ENCODE data around the gene CREB3.
A peak's percentile ranks its signal among the peaks of the same experiment; 100 is the strongest.

Gene CREB3

DNA sequence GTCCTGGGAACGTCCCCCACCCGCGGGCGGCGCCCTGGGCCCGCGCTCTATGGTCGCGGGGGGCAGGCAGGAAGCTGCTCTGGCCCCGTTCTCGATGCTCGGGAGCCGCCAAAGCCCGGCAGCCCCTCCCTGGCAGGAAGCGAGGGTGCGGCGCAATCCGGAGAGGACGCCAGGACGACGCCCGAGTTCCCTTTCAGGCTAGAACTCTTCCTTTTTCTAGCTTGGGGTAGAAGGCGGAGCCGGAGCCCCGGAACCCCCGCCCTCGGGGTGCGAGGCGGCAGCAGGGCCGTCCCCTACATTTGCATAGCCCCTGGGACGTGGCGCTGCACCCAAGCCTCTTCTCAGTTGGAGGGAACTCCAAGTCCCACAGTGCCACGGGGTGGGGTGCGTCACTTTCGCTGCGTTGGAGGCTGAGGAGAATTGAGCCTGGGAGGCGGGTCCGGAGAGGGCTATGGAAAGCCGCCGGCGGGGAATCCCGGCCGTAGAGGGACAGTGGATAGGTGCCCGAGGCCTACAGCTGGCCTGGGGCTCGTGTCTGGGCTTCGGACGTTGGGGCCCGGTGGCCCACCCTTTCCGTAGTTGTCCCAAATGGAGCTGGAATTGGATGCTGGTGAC lies at the start of gene CREB3, which contains the start of gene TLN1:
Gene CREB3, plus strand, starts transcription at position 482 of the 615 bp plus-strand sequence. Its CDS starts 107 bp downstream, at position 589.
Gene TLN1, minus strand, starts transcription at position 11 of the 615 bp plus-strand sequence. CDS start 6,501 bp downstream, outside the sequence.
- DNase-seq (ENCODE audit: low read depth) = peak; percentile 97
- TF ChIP-seq MYC (IDR thresholded peaks at IDR 0.05; ENCODE audit: low read depth, low read length) (peak; percentile 30; the same call in 1 of the 2 replicates), CTCF (IDR thresholded peaks at IDR 0.05; ENCODE audit: low read depth, low read length) (no peak), POLR2A (IDR thresholded peaks at IDR 0.05; ENCODE audit: extremely low read depth, insufficient read length) (peak; percentile 15)
- TF ChIP-seq, protein P1, sequence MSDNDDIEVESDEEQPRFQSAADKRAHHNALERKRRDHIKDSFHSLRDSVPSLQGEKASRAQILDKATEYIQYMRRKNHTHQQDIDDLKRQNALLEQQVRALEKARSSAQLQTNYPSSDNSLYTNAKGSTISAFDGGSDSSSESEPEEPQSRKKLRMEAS (IDR thresholded peaks at IDR 0.05; ENCODE audit: low read depth, low read length) = peak; percentile 26; the same call in 1 of the 2 replicates
- peak within 1 kb of the TSS; percentile 90 for H3K4me3 ChIP-seq (ENCODE audit: low read depth, low read length)

- no peak overlapping the region for H3K4me3 ChIP-seq (ENCODE audit: low read depth, low read length)
- no peak for DNase-seq (ENCODE audit: low read depth)
- TF ChIP-seq, protein P1 (IDR thresholded peaks at IDR 0.05; ENCODE audit: low read depth, low read length) = no peak
- no peak for TF ChIP-seq POLR2A (IDR thresholded peaks at IDR 0.05; ENCODE audit: extremely low read depth, insufficient read length)
- no peak for TF ChIP-seq CTCF (IDR thresholded peaks at IDR 0.05; ENCODE audit: low read depth, low read length)
- TF ChIP-seq MYC (IDR thresholded peaks at IDR 0.05; ENCODE audit: low read depth, low read length) = no peak
These were observed 49.1 kb upstream of the CREB3 start for GRCh38 chr9:35683323-35683722.

DNA sequence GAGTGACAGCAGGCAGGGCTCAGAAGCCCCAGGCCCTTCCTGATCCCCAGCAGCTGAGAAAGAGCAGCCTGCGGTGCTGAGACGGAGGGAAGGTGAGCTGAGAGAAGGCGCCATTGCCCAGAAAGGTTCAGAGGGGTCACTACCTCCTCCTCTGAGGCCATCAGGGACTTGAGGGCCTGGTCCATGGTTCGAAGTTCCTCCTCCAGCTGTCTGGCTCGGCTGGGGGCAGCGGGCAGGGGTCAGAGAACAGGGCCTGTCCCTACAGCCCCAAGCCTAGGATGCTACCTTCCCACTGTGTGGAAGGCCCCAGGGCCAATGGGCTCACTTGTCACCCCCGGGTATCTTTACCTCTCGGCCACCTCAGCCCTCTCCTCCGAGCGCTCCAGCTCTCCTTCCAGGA lies 47.5 kb upstream of the CREB3 start:
- DNase-seq (ENCODE audit: low read depth) = no peak
- no peak overlapping the region for H3K4me3 ChIP-seq (ENCODE audit: low read depth, low read length)
- TF ChIP-seq, protein P1 (IDR thresholded peaks at IDR 0.05; ENCODE audit: low read depth, low read length) = no peak
- TF ChIP-seq MYC (IDR thresholded peaks at IDR 0.05; ENCODE audit: low read depth, low read length) = no peak
- TF ChIP-seq POLR2A (IDR thresholded peaks at IDR 0.05; ENCODE audit: extremely low read depth, insufficient read length) = no peak
- no peak for TF ChIP-seq CTCF (IDR thresholded peaks at IDR 0.05; ENCODE audit: low read depth, low read length)

DNA sequence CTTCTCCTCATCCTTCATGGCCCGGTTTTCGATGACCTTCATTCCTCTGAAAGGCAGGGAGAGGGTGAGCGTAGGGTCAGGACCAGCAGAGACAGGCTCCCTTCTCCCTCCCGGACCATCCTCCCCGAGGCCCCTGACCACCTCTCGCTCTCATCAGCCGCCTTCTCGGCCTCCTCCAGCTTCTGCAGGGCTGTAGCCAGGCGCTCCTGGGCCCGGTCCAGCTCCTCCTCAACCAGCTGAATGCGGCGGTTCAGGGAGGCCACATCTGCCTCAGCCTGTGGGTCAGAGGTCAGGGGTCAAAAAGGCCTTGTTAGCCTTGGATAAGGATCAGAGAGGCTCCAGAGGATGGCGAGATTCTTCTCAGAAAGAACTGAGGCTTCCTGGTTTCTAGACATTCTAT lies 47.0 kb upstream of the CREB3 start:
- TF ChIP-seq CTCF (IDR thresholded peaks at IDR 0.05; ENCODE audit: low read depth, low read length) (no peak), MYC (IDR thresholded peaks at IDR 0.05; ENCODE audit: low read depth, low read length) (no peak), POLR2A (IDR thresholded peaks at IDR 0.05; ENCODE audit: extremely low read depth, insufficient read length) (no peak)
- TF ChIP-seq, protein P1 (IDR thresholded peaks at IDR 0.05; ENCODE audit: low read depth, low read length) = no peak
- DNase-seq (ENCODE audit: low read depth) = no peak

DNA sequence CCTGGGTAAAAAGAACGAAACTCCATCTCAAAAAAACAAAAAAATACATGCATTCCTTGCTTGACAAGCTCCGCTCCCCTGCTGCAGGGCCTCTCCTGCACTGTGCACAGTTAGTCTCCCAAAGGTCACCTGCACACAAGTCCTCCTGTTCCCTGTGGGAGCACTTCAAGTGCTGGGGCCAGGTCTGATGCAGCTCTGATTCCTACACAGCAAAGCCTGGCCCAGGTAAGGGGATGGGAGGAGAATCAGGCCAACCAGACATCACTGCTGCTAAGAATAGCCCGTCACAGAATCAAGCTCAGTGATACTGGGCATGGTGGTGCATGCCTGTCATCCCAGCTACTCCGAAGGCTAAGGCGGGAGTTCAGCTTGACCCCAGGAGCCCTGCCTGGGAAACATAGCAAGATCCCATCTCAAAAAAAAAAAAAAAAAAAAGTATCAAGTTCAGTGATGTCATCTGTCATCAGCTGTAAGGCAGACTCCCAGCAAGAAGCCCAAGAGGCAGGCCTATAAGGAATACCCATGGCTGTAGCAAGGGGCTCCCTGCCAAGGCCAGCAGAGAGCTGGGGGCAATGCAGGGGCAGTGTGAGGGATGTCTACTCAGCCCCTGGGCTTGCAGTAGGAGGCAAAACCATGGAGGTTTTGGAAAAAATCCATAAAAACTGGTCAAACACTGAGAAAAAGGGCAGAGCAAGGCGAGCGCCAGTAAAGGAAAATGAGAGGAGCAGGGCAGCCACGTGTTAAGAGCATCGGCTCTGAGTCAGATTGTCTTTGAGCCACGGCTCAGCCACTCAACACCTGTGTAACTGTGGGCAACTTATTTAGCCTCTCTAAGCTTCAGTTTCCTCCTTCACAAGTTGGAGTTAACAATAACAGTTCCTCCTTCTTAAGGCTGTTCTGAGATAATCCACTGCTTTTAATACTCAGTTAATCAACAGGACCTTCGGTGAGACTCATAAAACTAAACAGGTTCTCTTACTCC lies 46.0 kb upstream of the CREB3 start:
- no peak for DNase-seq (ENCODE audit: low read depth)
- TF ChIP-seq, protein P1 (IDR thresholded peaks at IDR 0.05; ENCODE audit: low read depth, low read length) = no peak
- TF ChIP-seq CTCF (IDR thresholded peaks at IDR 0.05; ENCODE audit: low read depth, low read length) (no peak), POLR2A (IDR thresholded peaks at IDR 0.05; ENCODE audit: extremely low read depth, insufficient read length) (no peak), MYC (IDR thresholded peaks at IDR 0.05; ENCODE audit: low read depth, low read length) (no peak)
- H3K4me3 ChIP-seq (ENCODE audit: low read depth, low read length) = no peak overlapping the region

More for the DNA sequence above, 47.0 kb upstream of the CREB3 start:
- no peak overlapping the region for H3K4me3 ChIP-seq (ENCODE audit: low read depth, low read length)
